IMR-90 (cell line): ENCODE measurements around the gene DYSF. TPM values are rescaled to one million over a fixed set of nuclear protein-coding genes. Genes with fewer than 3 reads are reported as not detected.

Experiments
- ATAC-seq: fragments of 200-7000 bp; cut with Tn5 transposase; 2 replicates; pipeline ENCODE4 v1.9.1; 2020; ENCODE audit warnings: low read depth, mild to moderate bottlenecking, moderate library complexity
- BruUV-seq: library from RNA; stranded (reverse); fragments of 400-500 nt; replicated peaks from 2 replicates; lab custom pipeline; 2021; lab: Mats Ljungman, UMichigan
- CTCF ChIA-PET: fragments of 300-600 bp; formaldehyde crosslinking; extraction: SDS; loops from one replicate; lab custom pipeline; 2021; ENCODE audit warnings: antibody characterized with exemption; lab: Yijun Ruan, JAX
- POLR2A ChIA-PET: fragments of 300-600 bp; sonication (Branson Sonifier 250); formaldehyde crosslinking; loops from one replicate; lab custom pipeline; 2022; ENCODE audit warnings: antibody characterized with exemption; ENCODE audit not compliant: unreplicated experiment; lab: Charles Lee
- DNase-seq: peaks from one replicate; pipeline ENCODE4 v3.0.0; 2013
- H2AFZ ChIP-seq: replicated peaks from 2 replicates; pipeline ENCODE3; 2013; ENCODE audit warnings: low read length, mild to moderate bottlenecking; ENCODE audit not compliant: poor library complexity
- H2AK5ac ChIP-seq: 2 replicates; pipeline ENCODE4 v1.6.1; 2013; ENCODE audit warnings: low read depth, low read length, inconsistent platforms
- H2AK9ac ChIP-seq: replicated peaks from 2 replicates; pipeline ENCODE3; 2013; ENCODE audit warnings: mild to moderate bottlenecking, low read depth, low read length, moderate library complexity; ENCODE audit not compliant: poor library complexity
- H2BK120ac ChIP-seq: 2 replicates; pipeline ENCODE4 v1.6.1; 2013; ENCODE audit warnings: low read depth, low read length, inconsistent platforms
- H2BK15ac ChIP-seq: 3 replicates; pipeline ENCODE4 v1.6.1; 2013; ENCODE audit warnings: low read depth, low read length, inconsistent platforms
- H2BK20ac ChIP-seq: 2 replicates; pipeline ENCODE4 v1.6.1; 2013; ENCODE audit warnings: low read depth, mild to moderate bottlenecking, inconsistent platforms, low read length, moderate library complexity
- H2BK5ac ChIP-seq: 2 replicates; pipeline ENCODE4 v1.6.1; 2013; ENCODE audit warnings: mild to moderate bottlenecking, low read depth, low read length, inconsistent platforms; ENCODE audit not compliant: poor library complexity, severe bottlenecking
- H3K14ac ChIP-seq: replicated peaks from 2 replicates; pipeline ENCODE4 v1.6.1; 2013; ENCODE audit warnings: low read depth, low read length, inconsistent platforms
- H3K18ac ChIP-seq: 2 replicates; pipeline ENCODE4 v1.6.1; 2013; ENCODE audit warnings: low read depth, low read length, control low read depth
- H3K23ac ChIP-seq: 2 replicates; pipeline ENCODE4 v1.6.1; 2013; ENCODE audit warnings: low read depth, low read length, inconsistent platforms
- H3K27ac ChIP-seq: 2 replicates; pipeline ENCODE4 v1.5.1; 2013; ENCODE audit warnings: mild to moderate bottlenecking, control low read depth, low read length; ENCODE audit not compliant: insufficient read depth
- H3K27me3 ChIP-seq: 2 replicates; pipeline ENCODE4 v1.6.1; 2013; ENCODE audit warnings: low read length; ENCODE audit not compliant: control insufficient read depth, insufficient read depth
- H3K36me3 ChIP-seq: 2 replicates; pipeline ENCODE4 v1.6.1; 2013; ENCODE audit warnings: low read length, mixed read lengths; ENCODE audit not compliant: control insufficient read depth, insufficient read depth
- H3K4ac ChIP-seq: 2 replicates; pipeline ENCODE4 v1.6.1; 2013; ENCODE audit warnings: low read depth, low read length, inconsistent platforms
- H3K4me1 ChIP-seq: 2 replicates; pipeline ENCODE4 v1.6.1; 2013; ENCODE audit warnings: low read length, mixed read lengths; ENCODE audit not compliant: control insufficient read depth, insufficient read depth
- H3K4me2 ChIP-seq: 2 replicates; pipeline ENCODE4 v1.6.1; 2013; ENCODE audit warnings: low read depth, mild to moderate bottlenecking, control low read depth, low read length, moderate library complexity
- H3K4me3 ChIP-seq: 2 replicates; pipeline ENCODE4 v1.5.1; 2013; ENCODE audit warnings: low read depth, mild to moderate bottlenecking, control low read depth, low read length, moderate library complexity; ENCODE audit not compliant: insufficient read depth
- H3K56ac ChIP-seq: 2 replicates; pipeline ENCODE4 v1.6.1; 2013; ENCODE audit warnings: low read length, inconsistent platforms; ENCODE audit not compliant: insufficient read depth; ENCODE audit errors: extremely low read depth
- H3K79me1 ChIP-seq, 2 experiments: 2 replicates each; pipeline ENCODE4 v1.6.1; 2013; ENCODE audit warnings: low read length in 2 of 2, inconsistent platforms in 1 of 2, low read depth in 1 of 2
- H3K9ac ChIP-seq: 2 replicates; pipeline ENCODE4 v1.6.1; 2013; ENCODE audit warnings: low read depth, low read length, control low read depth
- H3K9me1 ChIP-seq: 2 replicates; pipeline ENCODE4 v1.6.1; 2013; ENCODE audit warnings: low read length, inconsistent platforms; ENCODE audit not compliant: insufficient read depth
- H3K9me3 ChIP-seq: 2 replicates; pipeline ENCODE4 v1.6.1; 2013; ENCODE audit warnings: low read length; ENCODE audit not compliant: control insufficient read depth, insufficient read depth
- H4K20me1 ChIP-seq: 2 replicates; pipeline ENCODE4 v1.6.1; 2013; ENCODE audit warnings: low read length, inconsistent platforms; ENCODE audit not compliant: insufficient read depth
- H4K5ac ChIP-seq: 2 replicates; pipeline ENCODE4 v1.6.1; 2013; ENCODE audit warnings: mild to moderate bottlenecking, low read depth, low read length, control low read depth
- H4K8ac ChIP-seq, 2 experiments: 2 replicates each; pipeline ENCODE4 v1.6.1; 2013; ENCODE audit warnings: low read depth in 2 of 2, low read length in 2 of 2, control low read depth in 1 of 2, inconsistent platforms in 1 of 2
- H4K91ac ChIP-seq: 2 replicates; pipeline ENCODE4 v1.6.1; 2013; ENCODE audit warnings: low read depth, low read length, inconsistent platforms; ENCODE audit not compliant: insufficient read depth
- BHLHE40 ChIP-seq: fragments of 150-350 bp; IDR thresholded peaks from 2 replicates; pipeline ENCODE4 v1.6.1; 2016; ENCODE audit warnings: mild to moderate bottlenecking, low read depth, low read length
- CEBPB ChIP-seq: IDR thresholded peaks from 2 replicates; pipeline ENCODE4 v1.6.1; 2012; ENCODE audit warnings: low read depth, low read length, improper control_type of control experiment
- CHD1 ChIP-seq: IDR thresholded peaks from 2 replicates; pipeline ENCODE4 v1.6.1; 2012; ENCODE audit warnings: low read depth, low read length, improper control_type of control experiment
- FOS ChIP-seq: fragments of 150-350 bp; IDR thresholded peaks from 2 replicates; pipeline ENCODE4 v1.6.1; 2016; ENCODE audit warnings: low read depth, low read length
- MAFK ChIP-seq: IDR thresholded peaks from 2 replicates; pipeline ENCODE4 v1.6.1; 2012; ENCODE audit warnings: low read depth, low read length, improper control_type of control experiment
- MAZ ChIP-seq: IDR thresholded peaks from 2 replicates; pipeline ENCODE4 v1.6.1; 2012; ENCODE audit warnings: low read depth, mild to moderate bottlenecking, low read length, improper control_type of control experiment, moderate library complexity, borderline replicate concordance
- MXI1 ChIP-seq: IDR thresholded peaks from 2 replicates; pipeline ENCODE4 v1.6.1; 2012; ENCODE audit warnings: low read depth, mild to moderate bottlenecking, low read length, moderate library complexity, borderline replicate concordance
- NFE2L2 ChIP-seq: fragments of 150-350 bp; IDR thresholded peaks from 2 replicates; pipeline ENCODE4 v1.6.1; 2016; ENCODE audit warnings: low read depth, mild to moderate bottlenecking, low read length
- POLR2A ChIP-seq: IDR thresholded peaks from 2 replicates; pipeline ENCODE4 v1.6.1; 2012; ENCODE audit warnings: mild to moderate bottlenecking, low read depth, low read length
- RAD21 ChIP-seq: IDR thresholded peaks from 2 replicates; pipeline ENCODE4 v1.6.1; 2012; ENCODE audit warnings: low read length, improper control_type of control experiment
- RCOR1 ChIP-seq: IDR thresholded peaks from 2 replicates; pipeline ENCODE4 v1.6.1; 2012; ENCODE audit warnings: mild to moderate bottlenecking, low read length, improper control_type of control experiment; ENCODE audit not compliant: insufficient replicate concordance
- RFX5 ChIP-seq: IDR thresholded peaks from 2 replicates; pipeline ENCODE4 v1.8.0; 2012; ENCODE audit warnings: low read depth, mild to moderate bottlenecking, low read length, moderate library complexity
- SMC3 ChIP-seq: fragments of 150-350 bp; IDR thresholded peaks from 2 replicates; pipeline ENCODE4 v1.6.1; 2016; ENCODE audit warnings: low read depth, mild to moderate bottlenecking, antibody characterized with exemption, low read length, moderate library complexity
- WGBS, 2 experiments: methylation state at CpG; one replicate each; pipeline versions ENCODE4 v1.1.5 to v1.1.7; 2013; ENCODE audit warnings: missing lambda C conversion rate in 2 of 2; ENCODE audit not compliant: insufficient read length in 1 of 2; ENCODE audit errors: extremely low coverage in 2 of 2; 5-methylcytosine and 5-hydroxymethylcytosine counted together
- dilution Hi-C: fragments of 300-500 bp; cut with HindIII; formaldehyde crosslinking; loops from one replicate; pipeline ENCODE4 v1.14.3; 2018; ENCODE audit warnings: low sequenced_read_pairs; ENCODE audit not compliant: unreplicated experiment
- in situ Hi-C: fragments of 300-500 bp; cut with MboI; formaldehyde crosslinking; loops from 3 replicates; pipeline ENCODE4 v1.14.3; 2019; ENCODE audit warnings: low sequenced_read_pairs, inconsistent platforms, mixed read lengths
- intact Hi-C: fragments of 100-400 bp; cut with micrococcal nuclease; formaldehyde crosslinking; loops from 2 replicates; pipeline ENCODE4 v1.10.0; 2022
- polyA plus RNA-seq, 3 experiments: library from polyadenylated mRNA; depleted of rRNA; stranded (reverse); fragments of >200 nt; gene quantifications; 2 replicates each; pipeline ENCODE4 v1.2.3, GENCODE V29; 2012; ENCODE audit warnings: low replicate concordance in 1 of 3
- total RNA-seq: library from RNA; depleted of rRNA; stranded (reverse); fragments of >200 nt; gene quantifications from 2 replicates; pipeline ENCODE4 v1.2.3, GENCODE V29; 2012
- TF ChIP-seq, protein P1 (sequence below): fragments of 150-350 bp; IDR thresholded peaks from 2 replicates; pipeline ENCODE4 v1.6.1; 2016; ENCODE audit warnings: low read depth, mild to moderate bottlenecking, low read length, moderate library complexity, borderline replicate concordance
- TF ChIP-seq, protein P2 (sequence below): fragments of 150-350 bp; IDR thresholded peaks from 2 replicates; pipeline ENCODE4 v1.6.1; 2017; ENCODE audit warnings: mild to moderate bottlenecking, antibody characterized with exemption, low read length, low read depth
- TF ChIP-seq, protein P3 (sequence below): conservative IDR thresholded peaks from 2 replicates; pipeline ENCODE4 v1.5.1; 2012; ENCODE audit warnings: mild to moderate bottlenecking, low read depth, low read length, improper control_type of control experiment

DYSF gene
- total and polyA plus RNA-seq, 2 of the 4 experiments (the other 2 are of a cell fraction): 0.09 to 0.18 TPM

DNA sequence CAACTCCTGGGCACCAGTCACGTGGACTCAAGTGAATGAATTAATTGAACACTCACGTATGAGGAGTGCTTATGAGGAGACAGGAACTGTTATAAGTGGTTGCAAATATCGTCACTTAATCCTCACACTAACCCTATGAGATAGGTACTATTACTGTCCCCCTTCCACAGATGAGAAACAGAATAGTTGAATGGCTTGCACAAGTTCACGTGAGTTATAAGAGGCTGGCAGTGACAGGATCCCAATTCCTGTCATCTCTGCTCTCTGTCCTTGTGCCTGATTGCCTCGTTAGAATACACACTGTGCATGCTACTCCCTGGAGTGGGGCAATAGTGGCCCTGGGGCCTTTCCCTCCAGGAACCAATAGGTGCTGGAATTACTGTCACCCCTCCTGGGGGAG is 253.5 kb downstream of the DYSF start:
- Histone ChIP-seq H3K4me3 (no peak overlapping the region), H3K36me3 (no peaks in the 10 kb centered on the region), H2AK5ac (no peak overlapping the region), H2BK5ac (no peak overlapping the region), H3K9me1 (no peaks in the 10 kb centered on the region), H3K9me3 (no peaks in the 10 kb centered on the region), H4K8ac (no peak overlapping the region), H2BK15ac (no peak overlapping the region), H3K9ac (no peak overlapping the region), H3K4ac (no peak overlapping the region), H3K27ac (no peak overlapping the region), H3K18ac (no peak overlapping the region), H2AFZ (no peak overlapping the region), H3K79me1 (no peaks in the 10 kb centered on the region), H3K23ac (no peak overlapping the region), H3K27me3 (peaks cover 59% of the 10 kb centered on the region), H3K14ac (no peak overlapping the region), H3K56ac (no peak overlapping the region), H4K20me1 (no peaks in the 10 kb centered on the region), H2BK20ac (no peak overlapping the region), H2AK9ac (no peak overlapping the region), H3K4me2 (no peak overlapping the region), H4K5ac (no peak overlapping the region), H3K4me1 (no peaks in the 10 kb centered on the region), H4K91ac (no peak overlapping the region), H2BK120ac (no peak overlapping the region)
- ChIA-PET CTCF (no interaction called here), POLR2A (no interaction called here)
- dilution Hi-C loops (no loop called here), intact Hi-C loops (no loop called here), in situ Hi-C loops (no loop called here)
- no peak for DNase-seq
- TF ChIP-seq POLR2A (no peak), MXI1 (no peak), CEBPB (no peak), SMC3 (no peak), MAZ (no peak), BHLHE40 (no peak), RAD21 (no peak), NFE2L2 (no peak), RCOR1 (no peak), RFX5 (no peak), CHD1 (no peak), MAFK (no peak), FOS (no peak)
- TF ChIP-seq, protein P1, sequence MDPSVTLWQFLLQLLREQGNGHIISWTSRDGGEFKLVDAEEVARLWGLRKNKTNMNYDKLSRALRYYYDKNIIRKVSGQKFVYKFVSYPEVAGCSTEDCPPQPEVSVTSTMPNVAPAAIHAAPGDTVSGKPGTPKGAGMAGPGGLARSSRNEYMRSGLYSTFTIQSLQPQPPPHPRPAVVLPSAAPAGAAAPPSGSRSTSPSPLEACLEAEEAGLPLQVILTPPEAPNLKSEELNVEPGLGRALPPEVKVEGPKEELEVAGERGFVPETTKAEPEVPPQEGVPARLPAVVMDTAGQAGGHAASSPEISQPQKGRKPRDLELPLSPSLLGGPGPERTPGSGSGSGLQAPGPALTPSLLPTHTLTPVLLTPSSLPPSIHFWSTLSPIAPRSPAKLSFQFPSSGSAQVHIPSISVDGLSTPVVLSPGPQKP: no peak
- TF ChIP-seq, protein P2, sequence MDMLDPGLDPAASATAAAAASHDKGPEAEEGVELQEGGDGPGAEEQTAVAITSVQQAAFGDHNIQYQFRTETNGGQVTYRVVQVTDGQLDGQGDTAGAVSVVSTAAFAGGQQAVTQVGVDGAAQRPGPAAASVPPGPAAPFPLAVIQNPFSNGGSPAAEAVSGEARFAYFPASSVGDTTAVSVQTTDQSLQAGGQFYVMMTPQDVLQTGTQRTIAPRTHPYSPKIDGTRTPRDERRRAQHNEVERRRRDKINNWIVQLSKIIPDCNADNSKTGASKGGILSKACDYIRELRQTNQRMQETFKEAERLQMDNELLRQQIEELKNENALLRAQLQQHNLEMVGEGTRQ: no peak
- TF ChIP-seq, protein P3, sequence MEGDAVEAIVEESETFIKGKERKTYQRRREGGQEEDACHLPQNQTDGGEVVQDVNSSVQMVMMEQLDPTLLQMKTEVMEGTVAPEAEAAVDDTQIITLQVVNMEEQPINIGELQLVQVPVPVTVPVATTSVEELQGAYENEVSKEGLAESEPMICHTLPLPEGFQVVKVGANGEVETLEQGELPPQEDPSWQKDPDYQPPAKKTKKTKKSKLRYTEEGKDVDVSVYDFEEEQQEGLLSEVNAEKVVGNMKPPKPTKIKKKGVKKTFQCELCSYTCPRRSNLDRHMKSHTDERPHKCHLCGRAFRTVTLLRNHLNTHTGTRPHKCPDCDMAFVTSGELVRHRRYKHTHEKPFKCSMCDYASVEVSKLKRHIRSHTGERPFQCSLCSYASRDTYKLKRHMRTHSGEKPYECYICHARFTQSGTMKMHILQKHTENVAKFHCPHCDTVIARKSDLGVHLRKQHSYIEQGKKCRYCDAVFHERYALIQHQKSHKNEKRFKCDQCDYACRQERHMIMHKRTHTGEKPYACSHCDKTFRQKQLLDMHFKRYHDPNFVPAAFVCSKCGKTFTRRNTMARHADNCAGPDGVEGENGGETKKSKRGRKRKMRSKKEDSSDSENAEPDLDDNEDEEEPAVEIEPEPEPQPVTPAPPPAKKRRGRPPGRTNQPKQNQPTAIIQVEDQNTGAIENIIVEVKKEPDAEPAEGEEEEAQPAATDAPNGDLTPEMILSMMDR: no peak
- ATAC-seq: no peak
- WGBS, 2 experiments: no CpG with 5 or more reads among the region's 5 CpGs
- no TSS peak for BruUV-seq
